EL (cell line): ENCODE data around the gene MYNN.
A peak's percentile ranks its signal among the peaks of the same experiment; 100 is the strongest.

Experiments used
- DNase-seq: peaks from one replicate; pipeline ENCODE4 v3.0.0-alpha.2; 2016

MYNN gene

DNA sequence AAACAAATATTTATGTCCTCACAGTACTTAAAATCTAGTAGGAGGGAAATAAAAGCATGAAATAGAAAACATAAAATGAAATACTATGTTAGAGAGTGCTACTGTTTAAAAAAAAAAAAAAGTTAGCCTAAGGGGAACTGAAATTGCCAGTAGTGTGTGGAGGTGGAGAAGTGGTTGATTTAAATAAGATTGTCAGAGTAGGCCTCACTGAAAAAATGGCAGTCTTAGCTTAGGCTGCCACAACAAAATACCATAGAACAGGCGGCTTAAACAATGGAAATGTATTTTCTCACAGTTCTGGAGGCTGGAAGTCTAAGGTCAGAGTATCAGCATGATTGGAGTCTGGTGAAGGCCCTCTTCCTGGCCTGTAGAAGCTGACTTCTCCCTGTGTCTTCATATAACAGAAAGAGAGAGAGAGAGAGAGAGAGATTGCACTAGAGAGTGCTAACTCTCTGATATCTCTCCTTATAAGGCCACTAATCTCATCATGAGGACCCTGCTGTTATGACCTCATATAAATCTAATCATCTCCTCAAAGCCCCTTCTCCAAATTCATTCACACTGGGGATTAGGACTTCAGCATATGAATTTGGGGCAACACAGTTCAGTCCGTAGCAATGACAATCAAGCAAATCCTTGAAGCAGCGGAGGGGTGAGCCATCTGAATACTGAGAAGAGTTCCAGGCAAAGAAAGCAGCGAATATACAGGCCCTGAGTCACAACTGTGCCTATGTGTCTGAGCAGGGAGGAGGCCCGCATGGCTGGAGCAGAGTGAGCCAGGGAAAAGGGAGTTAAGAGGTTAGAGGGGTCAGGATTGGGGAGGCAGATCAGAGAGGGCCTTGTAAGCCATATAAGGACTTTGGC, 63.1 kb downstream of the MYNN start:
- DNase-seq = peak; percentile 72

DNA sequence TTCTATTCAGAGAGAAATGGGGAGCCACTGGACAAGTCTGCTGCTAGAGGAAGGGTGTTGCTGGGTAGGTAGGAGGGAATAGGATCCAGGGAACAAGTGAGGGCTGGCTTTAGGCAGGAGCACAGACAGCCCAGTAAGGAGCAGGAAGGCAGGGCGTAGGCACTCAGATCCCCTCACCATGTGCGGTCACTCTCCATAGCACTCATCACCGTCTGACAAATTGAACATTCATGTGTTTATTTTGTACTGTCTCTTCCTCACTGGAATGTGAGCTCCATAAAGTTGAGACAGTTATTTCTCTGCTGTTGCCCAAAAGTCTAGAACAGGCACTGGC, 63.7 kb downstream of the MYNN start:
- DNase-seq = peak; percentile 49

GRCh38 chr3:169838511-169839030, 65.4 kb downstream of the MYNN start:
- DNase-seq = no peak
